MCF 10A (cell line): Measurements from ENCODE around the gene CSNK1A1L. TPM values are rescaled to one million over a fixed set of nuclear protein-coding genes. Genes with fewer than 3 reads are reported as not detected.

ENCODE experiments used
- BruUV-seq: library from RNA; stranded (reverse); fragments of 400-500 nt; replicated peaks from 2 replicates; lab custom pipeline; 2021; lab: Mats Ljungman, UMichigan
- CTCF ChIA-PET: fragments of 300-600 bp; sonication (Branson Sonifier 250); formaldehyde crosslinking; extraction: SDS; loops from one replicate; lab custom pipeline; 2021; ENCODE audit warnings: antibody characterized with exemption, inconsistent platforms; lab: Yijun Ruan, JAX
- POLR2A ChIA-PET: fragments of 300-600, 350-650 bp; sonication (Branson Sonifier 250); formaldehyde crosslinking; extraction: SDS; loops from one replicate; lab custom pipeline; 2020; ENCODE audit warnings: antibody characterized with exemption, inconsistent platforms; lab: Yijun Ruan, JAX
- DNase-seq: peaks from one replicate; pipeline ENCODE4 v3.0.0-alpha.2; 2018; ENCODE audit not compliant: unreplicated experiment
- H3K27ac Mint-ChIP-seq: one replicate; pipeline ENCODE4 v1.8.0; 2022; ENCODE audit warnings: mild to moderate bottlenecking, low read depth, mixed read lengths; ENCODE audit not compliant: unreplicated experiment
- H3K27me3 Mint-ChIP-seq: one replicate; pipeline ENCODE4 v1.8.0; 2022; ENCODE audit warnings: mixed read lengths; ENCODE audit not compliant: insufficient read depth, unreplicated experiment
- H3K36me3 Mint-ChIP-seq: one replicate; pipeline ENCODE4 v1.8.0; 2022; ENCODE audit warnings: mild to moderate bottlenecking, moderate library complexity, mixed read lengths; ENCODE audit not compliant: insufficient read depth, unreplicated experiment
- H3K4me1 Mint-ChIP-seq: one replicate; pipeline ENCODE4 v1.8.0; 2022; ENCODE audit warnings: mixed read lengths; ENCODE audit not compliant: insufficient read depth, unreplicated experiment
- H3K4me3 Mint-ChIP-seq: one replicate; pipeline ENCODE4 v1.8.0; 2022; ENCODE audit warnings: mild to moderate bottlenecking, moderate library complexity, mixed read lengths; ENCODE audit not compliant: unreplicated experiment
- H3K9me3 Mint-ChIP-seq: one replicate; pipeline ENCODE4 v1.8.0; 2022; ENCODE audit warnings: mixed read lengths; ENCODE audit not compliant: unreplicated experiment
- intact Hi-C: fragments of 100-400 bp; cut with micrococcal nuclease; formaldehyde crosslinking; loops from 2 replicates; pipeline ENCODE4 v1.14.1; 2022
- total RNA-seq: library from RNA; stranded (reverse); gene quantifications from 2 replicates; pipeline ENCODE4 v1.2.3, GENCODE V29; 2022
- TF ChIP-seq, protein P1 (sequence below): fragments of 200-600 bp; IDR thresholded peaks from one replicate; pipeline ENCODE4 v1.8.0; 2022; ENCODE audit warnings: antibody characterized with exemption, mild to moderate bottlenecking; ENCODE audit not compliant: unreplicated experiment

Gene CSNK1A1L
- total RNA-seq, 1 experiment from 2014 or later, result not detected

DNA sequence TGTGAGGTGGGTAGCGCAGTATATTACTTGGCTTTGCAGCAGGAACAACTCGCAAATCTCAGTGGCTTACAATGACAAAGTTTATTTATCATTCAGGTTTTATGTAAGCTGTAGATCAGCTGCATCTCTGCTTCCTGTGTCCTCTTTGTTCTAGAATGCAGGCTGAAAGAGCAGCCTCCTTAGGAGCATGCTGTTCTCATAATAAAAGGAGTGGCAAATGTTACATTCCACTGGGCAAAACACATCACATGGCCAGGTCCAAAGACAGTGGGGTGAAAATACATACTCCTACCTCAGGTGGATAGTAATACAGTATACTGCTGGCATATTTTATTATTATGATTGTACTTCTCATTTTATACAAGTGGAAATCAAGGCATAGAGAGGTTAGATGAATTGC, 1.2 kb upstream of the CSNK1A1L start:
- no TSS peak for BruUV-seq
- POLR2A ChIA-PET, result interaction anchor here (0.5 to 0.6 kb wide), 2 partner anchors 42 to 437 kb away, joined by 3 read pairs; no protein-coding TSS in a partner anchor
- intact Hi-C loops, result no loop called here
- H3K27ac Mint-ChIP-seq, result peak overlapping the region; percentile 82
- TF ChIP-seq, protein P1, sequence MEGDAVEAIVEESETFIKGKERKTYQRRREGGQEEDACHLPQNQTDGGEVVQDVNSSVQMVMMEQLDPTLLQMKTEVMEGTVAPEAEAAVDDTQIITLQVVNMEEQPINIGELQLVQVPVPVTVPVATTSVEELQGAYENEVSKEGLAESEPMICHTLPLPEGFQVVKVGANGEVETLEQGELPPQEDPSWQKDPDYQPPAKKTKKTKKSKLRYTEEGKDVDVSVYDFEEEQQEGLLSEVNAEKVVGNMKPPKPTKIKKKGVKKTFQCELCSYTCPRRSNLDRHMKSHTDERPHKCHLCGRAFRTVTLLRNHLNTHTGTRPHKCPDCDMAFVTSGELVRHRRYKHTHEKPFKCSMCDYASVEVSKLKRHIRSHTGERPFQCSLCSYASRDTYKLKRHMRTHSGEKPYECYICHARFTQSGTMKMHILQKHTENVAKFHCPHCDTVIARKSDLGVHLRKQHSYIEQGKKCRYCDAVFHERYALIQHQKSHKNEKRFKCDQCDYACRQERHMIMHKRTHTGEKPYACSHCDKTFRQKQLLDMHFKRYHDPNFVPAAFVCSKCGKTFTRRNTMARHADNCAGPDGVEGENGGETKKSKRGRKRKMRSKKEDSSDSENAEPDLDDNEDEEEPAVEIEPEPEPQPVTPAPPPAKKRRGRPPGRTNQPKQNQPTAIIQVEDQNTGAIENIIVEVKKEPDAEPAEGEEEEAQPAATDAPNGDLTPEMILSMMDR, result no peak
- CTCF ChIA-PET, result interaction anchor here (0.6 to 9.8 kb wide), 4 partner anchors 170 to 497 kb away, joined by 3 to 103 read pairs (median 4); partner anchors contain the start of gene POSTN
- no peak overlapping the region for H3K4me3 Mint-ChIP-seq
- no peaks in the 10 kb centered on the region for H3K27me3 Mint-ChIP-seq
- H3K9me3 Mint-ChIP-seq, result no peaks in the 10 kb centered on the region
- H3K36me3 Mint-ChIP-seq, result no peaks in the 10 kb centered on the region
- no peak for DNase-seq
- H3K4me1 Mint-ChIP-seq, result peaks cover 19% of the 10 kb centered on the region

DNA sequence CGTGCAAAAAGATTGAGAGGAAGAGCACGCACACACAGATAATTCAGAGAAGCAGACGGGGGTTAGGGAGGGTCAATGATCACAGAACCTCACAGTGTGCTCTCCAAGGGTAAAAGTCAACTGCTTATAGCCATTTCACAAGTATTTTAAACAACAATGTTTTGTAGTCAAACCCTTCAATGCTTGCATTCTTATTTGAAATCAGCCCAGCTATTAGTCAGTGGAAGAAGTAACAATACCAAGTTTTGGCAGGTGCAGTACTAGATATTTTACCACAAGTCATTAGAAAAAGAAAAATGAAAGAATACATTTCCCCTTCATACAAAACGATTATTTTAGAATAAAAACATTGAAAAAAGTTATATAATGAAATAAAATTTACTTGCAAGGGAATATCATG, 2.6 kb downstream of the CSNK1A1L start:
- CTCF ChIA-PET, result interaction anchor here (0.6 kb wide), 1 partner anchor 555 kb away, joined by 4 read pairs; no protein-coding TSS in a partner anchor
- POLR2A ChIA-PET, result no interaction called here
- H3K27ac Mint-ChIP-seq, result no peak overlapping the region
- TF ChIP-seq, protein P1, result no peak
- peaks cover 19% of the 10 kb centered on the region for H3K4me1 Mint-ChIP-seq
- no peaks in the 10 kb centered on the region for H3K27me3 Mint-ChIP-seq
- H3K9me3 Mint-ChIP-seq, result no peaks in the 10 kb centered on the region
- DNase-seq, result no peak
- no peak overlapping the region for H3K4me3 Mint-ChIP-seq
- BruUV-seq, result no TSS peak
- intact Hi-C loops, result no loop called here
- H3K36me3 Mint-ChIP-seq, result no peaks in the 10 kb centered on the region

DNA sequence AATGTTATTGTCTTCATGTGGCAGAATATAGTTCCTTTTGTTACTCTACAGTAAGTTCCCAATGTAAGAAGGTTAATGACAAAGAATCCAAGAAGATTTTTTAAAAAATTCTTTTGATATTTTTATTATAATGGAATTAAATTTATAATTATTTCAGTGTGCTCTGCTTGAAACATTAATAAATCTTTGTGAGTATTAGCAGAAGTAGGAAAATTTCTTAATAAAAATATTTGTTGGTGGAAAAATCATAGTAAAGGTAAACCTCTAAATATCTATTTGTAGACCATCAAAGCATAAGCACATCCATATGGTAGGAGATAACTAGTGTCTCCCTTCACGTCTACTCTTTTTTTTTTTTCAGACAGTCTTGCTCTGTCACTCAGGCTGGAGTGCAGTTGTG, 4.3 kb downstream of the CSNK1A1L start:
- intact Hi-C loops, result no loop called here
- no TSS peak for BruUV-seq
- CTCF ChIA-PET, result interaction anchor here (0.7 to 0.8 kb wide), 3 partner anchors 10 to 1119 kb away, joined by 3 to 4 read pairs (median 3); no protein-coding TSS in a partner anchor
- DNase-seq, result no peak
- Mint-ChIP-seq H3K4me1 (peaks cover 2% of the 10 kb centered on the region), H3K36me3 (no peaks in the 10 kb centered on the region), H3K4me3 (no peak overlapping the region), H3K27me3 (no peaks in the 10 kb centered on the region), H3K27ac (no peak overlapping the region), H3K9me3 (no peaks in the 10 kb centered on the region)
- POLR2A ChIA-PET, result no interaction called here
- TF ChIP-seq, protein P1, result no peak

DNA sequence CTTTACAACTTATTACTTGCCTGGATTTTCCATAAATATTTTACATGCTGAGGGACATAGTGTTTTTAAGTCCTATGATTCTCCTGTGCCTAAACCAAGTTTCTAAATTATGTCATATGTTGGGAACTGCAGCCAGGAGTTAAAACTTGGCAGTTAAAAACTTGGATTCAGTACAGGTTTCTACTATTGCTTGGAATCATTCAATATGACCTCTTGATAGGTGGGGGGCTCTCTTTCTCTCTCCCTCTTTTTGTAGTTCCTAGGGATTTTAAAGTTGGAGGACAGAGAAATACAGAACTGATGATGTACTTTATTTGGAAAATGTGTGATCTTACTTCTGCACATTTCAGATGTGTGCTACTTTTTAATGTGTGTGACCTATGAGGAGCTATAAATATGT, 4.7 kb downstream of the CSNK1A1L start:
- Mint-ChIP-seq H3K36me3 (no peaks in the 10 kb centered on the region), H3K9me3 (no peaks in the 10 kb centered on the region), H3K4me1 (no peaks in the 10 kb centered on the region), H3K4me3 (no peak overlapping the region), H3K27me3 (no peaks in the 10 kb centered on the region), H3K27ac (no peak overlapping the region)
- TF ChIP-seq, protein P1, result no peak
- ChIA-PET CTCF (interaction anchor here (0.6 to 0.8 kb wide), 2 partner anchors 508 to 517 kb away, joined by 3 read pairs; no protein-coding TSS in a partner anchor), POLR2A (no interaction called here)
- BruUV-seq, result no TSS peak
- intact Hi-C loops, result no loop called here
- no peak for DNase-seq
